Fibroblast of skin of scalp (primary cell): ENCODE data around the gene MFSD6.
"Not testable (repeated sequence)": the region's sequence is repeated elsewhere in the genome, so short reads cannot be mapped to it uniquely, and the experiment has no call there.

Experiments
- DNase-seq: peaks from one replicate; pipeline ENCODE4 v3.0.0-alpha.2; 2013

Gene MFSD6

GRCh38 chr2:190405995-190406394 lies 2.2 kb upstream of the MFSD6 start:
- DNase-seq = no peak

- no peak for DNase-seq
Measured at GRCh38 chr2:190406805-190407204, 1.4 kb upstream of the MFSD6 start.

- DNase-seq = no peak
Measured at GRCh38 chr2:190407246-190407661, 901 bp upstream of the MFSD6 start.

GRCh38 chr2:190408538-190409271 lies 550 bp downstream of the MFSD6 start:
- DNase-seq = peak; percentile 15

- DNase-seq = no peak
Measured at GRCh38 chr2:190409616-190410015, 1.5 kb downstream of the MFSD6 start.

GRCh38 chr2:190410166-190410565 lies 2.0 kb downstream of the MFSD6 start:
- no peak for DNase-seq

GRCh38 chr2:190412966-190413365 lies 4.8 kb downstream of the MFSD6 start:
- no peak for DNase-seq

GRCh38 chr2:190413421-190413820 lies 5.3 kb downstream of the MFSD6 start:
- no peak for DNase-seq

GRCh38 chr2:190415251-190415650 lies 7.1 kb downstream of the MFSD6 start:
- no peak for DNase-seq

- DNase-seq = no peak
Measured at GRCh38 chr2:190415794-190416775, 7.9 kb downstream of the MFSD6 start.

GRCh38 chr2:190417045-190417842 lies 9.1 kb downstream of the MFSD6 start:
- no peak for DNase-seq

GRCh38 chr2:190418727-190419126 lies 10.6 kb downstream of the MFSD6 start:
- DNase-seq = no peak

GRCh38 chr2:190420801-190421200 lies 12.6 kb downstream of the MFSD6 start:
- no peak for DNase-seq

- DNase-seq = no peak
Measured at GRCh38 chr2:190425221-190425866, 17.2 kb downstream of the MFSD6 start.

GRCh38 chr2:190425883-190426658 lies 17.9 kb downstream of the MFSD6 start:
- no peak for DNase-seq

GRCh38 chr2:190430866-190431265 lies 22.7 kb downstream of the MFSD6 start:
- DNase-seq = not testable (repeated sequence)

- DNase-seq = no peak
Measured at GRCh38 chr2:190431907-190432306, 23.8 kb downstream of the MFSD6 start.

GRCh38 chr2:190432567-190433231 lies 24.5 kb downstream of the MFSD6 start:
- DNase-seq = no peak

- DNase-seq = no peak
Measured at GRCh38 chr2:190435031-190435670, 27.0 kb downstream of the MFSD6 start.

- DNase-seq = no peak
Measured at GRCh38 chr2:190436557-190436956, 28.4 kb downstream of the MFSD6 start.
